GM13976 (cell line): ENCODE results near the gene SUMO1.

Experiments
- DNase-seq: peaks from one replicate; pipeline ENCODE4 v3.0.0; 2012; ENCODE audit warnings: low spot score
- in situ Hi-C: fragments of 300-500 bp; cut with MboI; formaldehyde crosslinking; loops from one replicate; pipeline ENCODE4 v1.12.0; 2022; ENCODE audit warnings: low sequenced_read_pairs, mixed read lengths, inconsistent platforms; ENCODE audit not compliant: unreplicated experiment
- TF ChIP-seq, protein P1 (sequence below): IDR thresholded peaks from 2 replicates; pipeline ENCODE4 v1.5.1; 2012; ENCODE audit warnings: borderline replicate concordance, mild to moderate bottlenecking; ENCODE audit not compliant: insufficient read depth; ENCODE audit errors: extremely low read depth, missing control alignments, control extremely low read depth

The SUMO1 gene

DNA sequence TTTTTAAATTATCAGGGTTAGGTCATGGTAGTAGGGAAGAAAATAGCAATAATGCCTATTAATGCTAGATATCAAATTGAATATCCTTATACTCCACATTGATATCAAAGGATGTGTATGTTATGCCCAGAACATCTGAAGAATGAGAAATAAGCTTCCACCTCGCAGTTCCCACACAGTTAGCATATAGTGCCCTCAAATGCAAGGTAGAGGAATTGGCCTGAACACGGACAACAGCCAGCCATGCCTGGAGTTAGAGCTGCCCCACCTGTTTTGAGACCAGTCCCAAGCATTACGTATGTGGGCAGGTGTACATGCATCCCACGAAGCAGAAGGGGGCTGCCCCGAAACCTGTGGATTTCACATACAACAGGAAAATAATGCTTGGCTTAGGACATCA is 79.6 kb downstream of the SUMO1 start:
- DNase-seq: no peak
- TF ChIP-seq, protein P1, sequence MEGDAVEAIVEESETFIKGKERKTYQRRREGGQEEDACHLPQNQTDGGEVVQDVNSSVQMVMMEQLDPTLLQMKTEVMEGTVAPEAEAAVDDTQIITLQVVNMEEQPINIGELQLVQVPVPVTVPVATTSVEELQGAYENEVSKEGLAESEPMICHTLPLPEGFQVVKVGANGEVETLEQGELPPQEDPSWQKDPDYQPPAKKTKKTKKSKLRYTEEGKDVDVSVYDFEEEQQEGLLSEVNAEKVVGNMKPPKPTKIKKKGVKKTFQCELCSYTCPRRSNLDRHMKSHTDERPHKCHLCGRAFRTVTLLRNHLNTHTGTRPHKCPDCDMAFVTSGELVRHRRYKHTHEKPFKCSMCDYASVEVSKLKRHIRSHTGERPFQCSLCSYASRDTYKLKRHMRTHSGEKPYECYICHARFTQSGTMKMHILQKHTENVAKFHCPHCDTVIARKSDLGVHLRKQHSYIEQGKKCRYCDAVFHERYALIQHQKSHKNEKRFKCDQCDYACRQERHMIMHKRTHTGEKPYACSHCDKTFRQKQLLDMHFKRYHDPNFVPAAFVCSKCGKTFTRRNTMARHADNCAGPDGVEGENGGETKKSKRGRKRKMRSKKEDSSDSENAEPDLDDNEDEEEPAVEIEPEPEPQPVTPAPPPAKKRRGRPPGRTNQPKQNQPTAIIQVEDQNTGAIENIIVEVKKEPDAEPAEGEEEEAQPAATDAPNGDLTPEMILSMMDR: no peak
- in situ Hi-C loops: no loop called here

DNA sequence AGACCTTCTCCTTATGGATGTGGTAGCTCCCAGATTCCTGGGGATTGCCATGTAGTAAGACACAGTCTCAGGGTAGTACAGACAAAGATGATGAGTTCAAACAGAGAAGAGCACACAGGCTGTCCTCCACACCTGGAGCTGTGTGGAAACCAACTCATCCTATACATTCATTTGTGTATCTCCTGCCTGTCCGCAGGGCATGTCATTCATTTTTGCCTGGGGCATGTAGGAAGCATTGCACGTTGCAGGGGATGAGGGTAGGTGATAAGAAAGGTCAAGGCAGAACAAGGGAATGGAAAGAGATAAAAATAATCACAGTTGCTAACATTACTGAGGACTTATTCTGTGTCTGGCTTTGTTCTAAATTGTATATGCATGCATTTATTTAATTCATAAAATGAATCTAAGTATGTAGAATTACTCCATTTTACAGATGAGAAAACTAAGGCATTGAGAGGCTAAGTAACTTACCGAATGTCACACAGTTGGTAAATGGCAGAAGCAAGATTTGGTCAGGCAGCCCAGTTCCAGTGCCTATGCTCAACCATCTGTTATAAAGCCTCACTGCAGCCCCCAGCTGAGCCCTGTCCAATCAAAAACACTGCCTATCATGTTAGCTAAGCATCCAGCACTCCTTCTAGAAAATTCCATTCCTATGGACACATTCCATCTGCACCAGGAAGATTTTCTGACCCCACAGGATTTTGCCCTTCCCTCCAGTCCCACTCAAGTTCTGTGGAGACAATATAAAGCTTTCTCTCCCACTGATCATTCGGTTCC is 81.0 kb downstream of the SUMO1 start:
- DNase-seq: no peak
- TF ChIP-seq, protein P1: no peak
- in situ Hi-C loops: no loop called here
